A549 (cell line): ENCODE measurements around the gene MTCL1. TPM values are rescaled to one million over a fixed set of nuclear protein-coding genes. Genes with fewer than 3 reads are reported as not detected.

Experiments used
- ATAC-seq, 2 experiments: fragments of 200-7000 bp in 1 of 2; fragments of >200 bp in 1 of 2; cut with Nextera tagmentation in 1 of 2; cut with Tn5 transposase in 1 of 2; 3 replicates each; pipeline versions ENCODE4 v1.8.0 to v1.9.1; 2018 to 2020; ENCODE audit warnings: mild to moderate bottlenecking in 1 of 2, moderate library complexity in 1 of 2
- CTCF ChIA-PET: fragments of 300-600 bp; sonication (Branson Sonifier 250); formaldehyde crosslinking; extraction: SDS; loops from one replicate; lab custom pipeline; 2021; ENCODE audit warnings: antibody characterized with exemption, inconsistent platforms; lab: Yijun Ruan, JAX
- POLR2A ChIA-PET: fragments of 350-600 bp; formaldehyde crosslinking; extraction: SDS; loops from one replicate; lab custom pipeline; 2021; ENCODE audit warnings: antibody characterized with exemption, inconsistent platforms; lab: Yijun Ruan, JAX
- DNase-seq, 2 experiments: peaks; one replicate each; pipeline versions ENCODE4 v3.0.0 to v3.0.0-alpha.2; 2011 to 2016; ENCODE audit warnings: low read depth in 1 of 2, low spot score in 1 of 2
- FAIRE-seq: peaks from 2 replicates; lab custom pipeline; 2011; peaks lifted over from hg19 to GRCh38; lab: Jason Lieb, UNC
- H3K27ac ChIP-seq, 2 experiments: fragments of >200 bp; sonication (Bioruptor Twin); formaldehyde crosslinking; 3 replicates each; pipeline ENCODE4 v1.5.1; 2016 to 2017
- H3K4me1 ChIP-seq: fragments of >200 bp; sonication (Bioruptor Twin); formaldehyde crosslinking; 3 replicates; pipeline ENCODE4 v1.6.1; 2016
- H3K4me2 ChIP-seq: fragments of >200 bp; sonication (Bioruptor Twin); formaldehyde crosslinking; 3 replicates; pipeline ENCODE4 v1.6.1; 2016
- H3K4me3 ChIP-seq: fragments of >200 bp; sonication (Bioruptor Twin); formaldehyde crosslinking; 3 replicates; pipeline ENCODE4 v1.5.1; 2016
- H3K9me3 ChIP-seq: fragments of >200 bp; sonication (Bioruptor Twin); formaldehyde crosslinking; 3 replicates; pipeline ENCODE4 v1.6.1; 2016
- BHLHE40 ChIP-seq: IDR thresholded peaks from 2 replicates; pipeline ENCODE4 v1.6.1; 2012; ENCODE audit warnings: low read depth, low read length, inconsistent platforms
- CEBPB ChIP-seq, 2 experiments: fragments of >200 bp in 1 of 2; sonication (Bioruptor Twin) in 1 of 2; formaldehyde crosslinking in 1 of 2; IDR thresholded peaks; 2 replicates each; pipeline ENCODE4 v1.6.1; 2012 to 2016
- CHD2 ChIP-seq: fragments of 150-350 bp; IDR thresholded peaks from 2 replicates; pipeline ENCODE4 v1.6.1; 2014; ENCODE audit warnings: low read length; ENCODE audit not compliant: partially characterized antibody
- CHD4 ChIP-seq: fragments of 200-600 bp; sonication (generic); IDR thresholded peaks from 2 replicates; pipeline ENCODE4 v1.6.1; 2016; ENCODE audit warnings: antibody characterized with exemption, mild to moderate bottlenecking, borderline replicate concordance
- EHF ChIP-seq: fragments of 250-450 bp; sonication (Bioruptor Pico); IDR thresholded peaks from 2 replicates; pipeline ENCODE4 v1.5.0; 2020; ENCODE audit warnings: mild to moderate bottlenecking
- EHMT2 ChIP-seq: fragments of 200-600 bp; sonication (generic); IDR thresholded peaks from 2 replicates; pipeline ENCODE4 v1.6.1; 2016; ENCODE audit warnings: antibody characterized with exemption, low read depth, mild to moderate bottlenecking, moderate library complexity
- ELK1 ChIP-seq: fragments of 150-350 bp; IDR thresholded peaks from 2 replicates; pipeline ENCODE4 v1.6.1; 2014; ENCODE audit warnings: low read depth, mild to moderate bottlenecking, low read length
- FOSB ChIP-seq: fragments of 250-450 bp; sonication (Bioruptor Pico); IDR thresholded peaks from 2 replicates; pipeline ENCODE4 v1.5.0; 2020; ENCODE audit warnings: mild to moderate bottlenecking, moderate library complexity
- FOSL2 ChIP-seq, 2 experiments: fragments of 450-650 bp in 1 of 2; fragments of >200 bp in 1 of 2; sonication (Bioruptor Twin) in 1 of 2; formaldehyde crosslinking; IDR thresholded peaks; 2 replicates each; pipeline versions ENCODE4 v1.5.0 to v1.6.1; 2016 to 2020; ENCODE audit warnings: mild to moderate bottlenecking in 1 of 2, moderate library complexity in 1 of 2
- HDAC2 ChIP-seq: fragments of 200-600 bp; sonication (generic); IDR thresholded peaks from 2 replicates; pipeline ENCODE4 v1.6.1; 2016
- HOXB13 ChIP-seq: fragments of 250-450 bp; sonication (Bioruptor Pico); IDR thresholded peaks from 2 replicates; pipeline ENCODE4 v1.5.0; 2020; ENCODE audit warnings: low read depth, mild to moderate bottlenecking, moderate library complexity
- HOXB5 ChIP-seq: fragments of 250-450 bp; sonication (Bioruptor Pico); IDR thresholded peaks from 2 replicates; pipeline ENCODE4 v1.5.0; 2020; ENCODE audit warnings: mild to moderate bottlenecking, moderate library complexity
- JUN ChIP-seq, 2 experiments: fragments of >200 bp; sonication (Bioruptor Twin); formaldehyde crosslinking; IDR thresholded peaks; 2 replicates in 1 of 2; 3 replicates in 1 of 2; pipeline ENCODE4 v1.6.1; 2016 to 2017
- JUNB ChIP-seq: fragments of >200 bp; sonication (Bioruptor Twin); formaldehyde crosslinking; IDR thresholded peaks from 2 replicates; pipeline ENCODE4 v1.6.1; 2016
- MAFK ChIP-seq: fragments of 450-650 bp; IDR thresholded peaks from 2 replicates; pipeline ENCODE4 v1.6.1; 2014; ENCODE audit not compliant: partially characterized antibody
- MAZ ChIP-seq: fragments of 150-350 bp; IDR thresholded peaks from 2 replicates; pipeline ENCODE4 v1.6.1; 2014; ENCODE audit warnings: antibody characterized with exemption, low read depth, low read length, borderline replicate concordance
- MYC ChIP-seq: IDR thresholded peaks from 2 replicates; pipeline ENCODE4 v1.6.1; 2012; ENCODE audit warnings: mild to moderate bottlenecking, inconsistent platforms, low read length, improper control_type of control experiment, borderline replicate concordance
- NFE2L2 ChIP-seq: fragments of 150-350 bp; conservative IDR thresholded peaks from 2 replicates; pipeline ENCODE4 v1.6.1; 2014; ENCODE audit warnings: low read length
- NPAS2 ChIP-seq: fragments of 250-450 bp; sonication (Bioruptor Pico); IDR thresholded peaks from 2 replicates; pipeline ENCODE4 v1.8.0; 2022; ENCODE audit warnings: mild to moderate bottlenecking, moderate library complexity, borderline replicate concordance
- NR3C1 ChIP-seq: fragments of >200 bp; sonication (Bioruptor Twin); formaldehyde crosslinking; IDR thresholded peaks from 3 replicates; pipeline ENCODE4 v1.6.1; 2017
- PHF8 ChIP-seq: fragments of 200-600 bp; sonication (generic); IDR thresholded peaks from 2 replicates; pipeline ENCODE4 v1.6.1; 2016; ENCODE audit warnings: low read depth, mild to moderate bottlenecking, antibody characterized with exemption, moderate library complexity, borderline replicate concordance
- POLR2AphosphoS2 ChIP-seq: conservative IDR thresholded peaks from 2 replicates; pipeline ENCODE4 v1.6.1; 2012; ENCODE audit warnings: low read length, improper control_type of control experiment, inconsistent platforms
- RAD21 ChIP-seq, 2 experiments: fragments of >200 bp in 1 of 2; sonication (Bioruptor Twin) in 1 of 2; formaldehyde crosslinking in 1 of 2; IDR thresholded peaks in 1 of 2; conservative IDR thresholded peaks in 1 of 2; 2 replicates in 1 of 2; 3 replicates in 1 of 2; pipeline ENCODE4 v1.6.1; 2012 to 2018; ENCODE audit warnings: inconsistent platforms in 1 of 2
- RARB ChIP-seq: fragments of 250-450 bp; sonication (Bioruptor Pico); IDR thresholded peaks from 2 replicates; pipeline ENCODE4 v1.8.0; 2021; ENCODE audit warnings: mild to moderate bottlenecking, moderate library complexity
- RCOR1 ChIP-seq: fragments of 150-350 bp; IDR thresholded peaks from 2 replicates; pipeline ENCODE4 v1.6.1; 2014; ENCODE audit warnings: antibody characterized with exemption, low read length, low read depth
- REST ChIP-seq: fragments of 200-600 bp; sonication (generic); IDR thresholded peaks from 2 replicates; pipeline ENCODE4 v1.6.1; 2016; ENCODE audit warnings: antibody characterized with exemption, mild to moderate bottlenecking, moderate library complexity
- SMC3 ChIP-seq: fragments of >200 bp; sonication (Bioruptor Twin); formaldehyde crosslinking; IDR thresholded peaks from 3 replicates; pipeline ENCODE4 v1.6.1; 2018; ENCODE audit warnings: inconsistent platforms
- ZFP36 ChIP-seq: fragments of 450-650 bp; IDR thresholded peaks from 2 replicates; pipeline ENCODE4 v1.6.1; 2014; ENCODE audit warnings: borderline replicate concordance; ENCODE audit not compliant: partially characterized antibody
- ZSCAN20 ChIP-seq: fragments of 250-450 bp; sonication (Bioruptor Pico); IDR thresholded peaks from 2 replicates; pipeline ENCODE4 v1.8.0; 2022; ENCODE audit warnings: mild to moderate bottlenecking, moderate library complexity
- WGBS: methylation state at CpG from one replicate; pipeline ENCODE4 v1.1.6; 2017; ENCODE audit errors: missing lambda C conversion rate; 5-methylcytosine and 5-hydroxymethylcytosine counted together
- polyA plus RNA-seq, 4 experiments: library from polyadenylated mRNA; depleted of rRNA in 3 of 4; stranded (reverse); fragments of >200 nt; fragmentation: RNase III in 1 of 4; extraction: RNeasy Plus Mini Kit Qiagen cat#74134 plus additional on column Dnase treatment in 1 of 4; gene quantifications; 2 replicates in 3 of 4; 3 replicates in 1 of 4; pipeline ENCODE4 v1.2.3, GENCODE V29; 2011 to 2017
- TF ChIP-seq, protein P1 (sequence below): fragments of >200 bp; sonication (Bioruptor Twin); formaldehyde crosslinking; IDR thresholded peaks from 3 replicates; pipeline ENCODE4 v1.6.1; 2016
- TF ChIP-seq, protein P2 (sequence below): fragments of 250-450 bp; sonication (Bioruptor Pico); IDR thresholded peaks from 2 replicates; pipeline ENCODE4 v1.5.0; 2020; ENCODE audit warnings: low read depth, mild to moderate bottlenecking, moderate library complexity
- TF ChIP-seq, protein P3 (sequence below): IDR thresholded peaks from 2 replicates; pipeline ENCODE4 v1.6.1; 2012

MTCL1 gene
- polyA plus RNA-seq, 2 of the 4 experiments (the other 2 are of a cell fraction) = 44.4 to 49.6 TPM

DNA sequence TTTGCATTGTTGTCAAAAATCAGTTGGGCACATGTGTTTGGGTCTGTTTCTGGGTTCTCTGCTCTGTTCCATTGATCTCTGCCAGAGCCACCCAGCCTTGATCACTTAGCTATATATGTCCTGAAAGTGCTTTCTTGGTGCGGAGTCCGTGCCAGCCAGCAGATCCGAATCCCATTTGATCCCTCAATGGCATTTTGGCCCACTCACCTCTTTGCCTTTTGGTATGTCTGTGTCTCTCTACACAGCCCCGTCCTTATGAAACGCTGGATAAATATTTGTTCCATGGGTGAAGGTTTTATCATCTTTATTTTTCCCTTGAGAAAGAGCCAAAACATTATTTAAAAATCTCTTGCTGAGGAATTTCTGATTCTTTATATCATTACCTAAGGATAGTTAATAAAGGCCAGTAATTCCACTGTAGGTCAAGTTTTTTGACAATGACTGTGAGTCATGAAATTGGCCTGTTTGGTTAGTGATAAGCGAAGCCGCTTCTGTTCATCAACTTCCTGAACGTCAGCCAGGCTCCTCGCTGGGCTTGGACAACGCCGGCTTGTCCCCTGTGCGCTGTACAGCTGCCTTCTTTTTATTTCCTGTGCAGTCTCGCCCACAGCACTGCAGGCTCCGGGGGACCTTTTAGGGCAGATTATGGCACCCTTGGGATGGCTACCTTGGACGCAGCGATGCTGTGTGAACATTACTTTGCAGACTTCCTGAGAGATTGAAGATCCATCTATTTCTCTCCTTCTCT, 24.9 kb downstream of the MTCL1 start:
- 0% methylated on average over 16 of the region's 16 CpGs for WGBS
- POLR2A ChIA-PET = interaction anchor here (0.8 to 1.7 kb wide), 3 partner anchors 9 to 25 kb away, joined by 4 to 7 read pairs (median 4); partner anchors contain the start of gene MTCL1
- ATAC-seq = peak; percentile 87 to 88
- H3K27ac ChIP-seq = peak overlapping the region; percentile 91 to 98
- H3K4me2 ChIP-seq = peak overlapping the region; percentile 85
- peak; percentile 53 to 92 for DNase-seq
- H3K9me3 ChIP-seq = no peaks in the 10 kb centered on the region
- CTCF ChIA-PET = interaction anchor here (0.8 to 1.2 kb wide), 4 partner anchors 15 to 258 kb away, joined by 3 to 5 read pairs (median 4); no protein-coding TSS in a partner anchor
- no peak for FAIRE-seq
- peak overlapping the region; percentile 15; the same call in 1 of the 3 replicates for H3K4me3 ChIP-seq
- peaks cover 76% of the 10 kb centered on the region for H3K4me1 ChIP-seq
- no peak for TF ChIP-seq HDAC2
- no peak for TF ChIP-seq FOSB (CRISPR knock-in tag)
- TF ChIP-seq ELK1 = no peak
- no peak for TF ChIP-seq ZSCAN20 (CRISPR knock-in tag)
- 0 out of 3 replicates have a peak, but pooled peaks have one; percentile 14 for TF ChIP-seq SMC3
- TF ChIP-seq NFE2L2 = no peak
- TF ChIP-seq ZFP36 = no peak
- peak; percentile 72 for TF ChIP-seq FOSL2 (IDR thresholded peaks at IDR 0.05)
- TF ChIP-seq FOSL2 (CRISPR knock-in tag; IDR thresholded peaks at IDR 0.05) = peak; percentile 93
- peak; percentile 93 for TF ChIP-seq JUNB
- TF ChIP-seq NPAS2 (CRISPR knock-in tag) = no peak
- TF ChIP-seq HOXB13 (CRISPR knock-in tag) = peak; percentile 75; the same call in 1 of the 2 replicates
- TF ChIP-seq PHF8 = no peak
- no peak for TF ChIP-seq REST
- no peak for TF ChIP-seq NR3C1
- TF ChIP-seq, protein P1, sequence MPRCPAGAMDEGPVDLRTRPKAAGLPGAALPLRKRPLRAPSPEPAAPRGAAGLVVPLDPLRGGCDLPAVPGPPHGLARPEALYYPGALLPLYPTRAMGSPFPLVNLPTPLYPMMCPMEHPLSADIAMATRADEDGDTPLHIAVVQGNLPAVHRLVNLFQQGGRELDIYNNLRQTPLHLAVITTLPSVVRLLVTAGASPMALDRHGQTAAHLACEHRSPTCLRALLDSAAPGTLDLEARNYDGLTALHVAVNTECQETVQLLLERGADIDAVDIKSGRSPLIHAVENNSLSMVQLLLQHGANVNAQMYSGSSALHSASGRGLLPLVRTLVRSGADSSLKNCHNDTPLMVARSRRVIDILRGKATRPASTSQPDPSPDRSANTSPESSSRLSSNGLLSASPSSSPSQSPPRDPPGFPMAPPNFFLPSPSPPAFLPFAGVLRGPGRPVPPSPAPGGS = peak; percentile 77; the same call in 2 of the 3 replicates
- no peak for TF ChIP-seq POLR2AphosphoS2
- peak; percentile 16 to 60; a peak in 2 of 4 replicates for TF ChIP-seq CEBPB (IDR thresholded peaks at IDR 0.05)
- no peak for TF ChIP-seq EHF (CRISPR knock-in tag)
- TF ChIP-seq MAZ = no peak
- TF ChIP-seq, protein P2, sequence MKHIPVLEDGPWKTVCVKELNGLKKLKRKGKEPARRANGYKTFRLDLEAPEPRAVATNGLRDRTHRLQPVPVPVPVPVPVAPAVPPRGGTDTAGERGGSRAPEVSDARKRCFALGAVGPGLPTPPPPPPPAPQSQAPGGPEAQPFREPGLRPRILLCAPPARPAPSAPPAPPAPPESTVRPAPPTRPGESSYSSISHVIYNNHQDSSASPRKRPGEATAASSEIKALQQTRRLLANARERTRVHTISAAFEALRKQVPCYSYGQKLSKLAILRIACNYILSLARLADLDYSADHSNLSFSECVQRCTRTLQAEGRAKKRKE (CRISPR knock-in tag) = no peak
- peak; percentile 79 to 88; a peak in 4 of 5 replicates for TF ChIP-seq JUN (IDR thresholded peaks at IDR 0.05)
- no peak for TF ChIP-seq CHD4
- TF ChIP-seq CHD2 = no peak
- no peak for TF ChIP-seq RCOR1
- TF ChIP-seq, protein P3, sequence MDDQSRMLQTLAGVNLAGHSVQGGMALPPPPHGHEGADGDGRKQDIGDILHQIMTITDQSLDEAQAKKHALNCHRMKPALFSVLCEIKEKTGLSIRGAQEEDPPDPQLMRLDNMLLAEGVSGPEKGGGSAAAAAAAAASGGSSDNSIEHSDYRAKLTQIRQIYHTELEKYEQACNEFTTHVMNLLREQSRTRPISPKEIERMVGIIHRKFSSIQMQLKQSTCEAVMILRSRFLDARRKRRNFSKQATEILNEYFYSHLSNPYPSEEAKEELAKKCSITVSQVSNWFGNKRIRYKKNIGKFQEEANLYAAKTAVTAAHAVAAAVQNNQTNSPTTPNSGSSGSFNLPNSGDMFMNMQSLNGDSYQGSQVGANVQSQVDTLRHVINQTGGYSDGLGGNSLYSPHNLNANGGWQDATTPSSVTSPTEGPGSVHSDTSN = peak; percentile 77; the same call in 1 of the 2 replicates
- TF ChIP-seq EHMT2 = no peak
- TF ChIP-seq RARB = no peak; the same call in 1 of the 2 replicates
- no peak for TF ChIP-seq MAFK
- TF ChIP-seq HOXB5 = no peak
- TF ChIP-seq RAD21 (conservative IDR thresholded peaks at IDR 0.05 in 1 of 2, IDR thresholded peaks at IDR 0.05 in 1 of 2) = peak in 1 of 2 experiments; percentile 47; a peak in 4 of 5 replicates
- no peak for TF ChIP-seq BHLHE40
- no peak for TF ChIP-seq MYC
